HG03108 (cell line): ENCODE measurements around the gene STK32C.

Experiments
- ATAC-seq: cut with Tn5 transposase; IDR thresholded peaks from one replicate; pipeline ENCODE4 v1.9.1; 2021; ENCODE audit warnings: moderate library complexity; ENCODE audit not compliant: unreplicated experiment

STK32C gene

DNA sequence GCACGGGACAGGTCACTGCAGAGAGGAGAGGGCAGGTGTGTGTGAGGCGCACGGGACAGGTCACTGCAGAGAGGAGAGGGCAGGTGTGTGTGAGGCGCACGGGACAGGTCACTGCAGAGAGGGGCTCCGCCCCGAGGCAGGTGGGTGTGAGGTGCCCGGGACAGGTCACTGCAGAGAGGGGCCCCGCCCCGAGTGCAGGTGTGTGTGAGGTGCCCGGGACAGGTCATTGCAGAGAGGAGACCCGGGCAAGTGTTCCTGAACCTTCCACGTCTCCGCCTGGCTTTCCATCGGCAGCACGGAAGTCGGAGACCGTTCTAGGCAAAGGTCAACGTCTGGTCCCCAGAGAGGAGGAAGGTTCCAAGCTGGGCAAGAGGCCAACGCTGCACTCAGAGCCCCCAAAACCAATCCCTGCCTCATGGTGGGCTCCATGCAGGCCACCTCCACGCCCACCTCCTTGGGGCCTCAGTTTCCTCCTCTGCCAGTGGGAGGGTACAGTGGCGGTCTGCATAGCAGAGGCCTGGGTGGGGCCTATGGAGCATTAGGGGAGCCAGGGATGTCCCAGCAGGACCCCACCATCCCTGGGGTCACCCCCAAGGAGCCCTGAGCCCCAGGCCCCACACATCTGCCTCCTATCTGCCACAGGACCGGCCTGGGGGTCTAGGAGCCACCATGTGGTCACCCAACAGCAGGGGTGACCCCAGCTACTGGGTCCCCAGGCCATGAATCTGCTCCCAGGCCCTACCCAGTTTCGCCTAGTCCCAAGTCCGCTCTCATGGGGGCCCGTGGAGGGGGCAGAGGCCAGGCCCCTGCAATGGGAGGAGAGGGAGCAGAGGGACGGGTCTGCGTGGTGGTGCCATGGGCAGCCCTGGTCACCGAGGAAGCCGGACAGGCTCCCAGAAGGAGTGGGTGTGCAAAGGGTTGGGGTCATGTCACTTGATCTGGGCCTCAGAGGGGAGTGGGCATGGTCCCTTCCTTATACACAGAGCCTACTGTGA is 57.0 kb downstream of the STK32C start:
- no peak for ATAC-seq

DNA sequence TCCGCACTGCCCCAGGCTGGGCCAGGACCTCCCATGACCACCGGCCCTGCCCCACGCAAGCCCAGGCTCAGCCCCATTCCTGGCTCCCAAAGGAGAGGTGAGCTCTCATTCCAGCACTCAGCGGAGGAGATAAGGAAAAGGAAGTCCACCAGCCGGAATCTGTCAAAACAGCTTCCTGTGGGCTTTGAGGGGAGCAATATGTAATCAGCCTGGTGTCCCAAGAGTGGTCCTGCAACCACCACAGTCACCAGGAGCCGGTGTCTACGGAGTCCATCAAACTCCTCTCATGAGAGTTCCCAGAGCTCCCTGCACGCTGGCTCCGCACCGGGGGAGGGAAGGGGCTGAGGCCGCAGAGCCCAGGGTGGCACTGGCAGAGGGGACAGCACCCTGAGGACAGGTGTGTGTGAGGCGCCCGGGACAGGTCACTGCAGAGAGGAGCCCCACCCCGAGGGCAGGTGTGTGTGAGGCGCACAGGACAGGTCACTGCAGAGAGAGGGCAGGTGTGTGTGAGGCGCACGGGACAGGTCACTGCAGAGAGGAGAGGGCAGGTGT is 57.9 kb downstream of the STK32C start:
- no peak for ATAC-seq

DNA sequence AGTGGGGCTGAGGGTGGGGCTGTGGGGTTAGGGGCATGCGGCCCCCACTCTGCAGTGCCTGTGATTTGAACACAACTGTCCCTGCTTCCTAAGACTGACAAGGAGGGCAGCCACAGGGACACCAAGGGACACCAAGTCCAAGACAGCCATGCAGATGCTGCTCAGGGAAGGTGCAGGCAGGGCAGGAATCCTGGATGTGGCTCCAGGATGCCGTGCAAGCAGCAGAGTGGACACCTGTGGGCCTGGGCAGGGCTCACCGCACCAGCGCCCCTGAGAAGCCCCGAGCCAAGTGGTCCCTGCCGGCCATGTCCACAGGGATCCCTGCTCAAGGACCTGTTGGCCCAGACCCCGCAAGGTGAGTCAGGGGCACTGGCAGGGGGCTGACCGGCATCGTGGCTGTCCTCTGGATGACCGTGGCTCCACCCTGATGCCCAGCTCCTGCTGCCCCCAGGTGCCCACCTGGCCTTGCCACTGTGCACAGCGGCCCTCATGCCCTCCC is 58.5 kb downstream of the STK32C start:
- no peak for ATAC-seq

DNA sequence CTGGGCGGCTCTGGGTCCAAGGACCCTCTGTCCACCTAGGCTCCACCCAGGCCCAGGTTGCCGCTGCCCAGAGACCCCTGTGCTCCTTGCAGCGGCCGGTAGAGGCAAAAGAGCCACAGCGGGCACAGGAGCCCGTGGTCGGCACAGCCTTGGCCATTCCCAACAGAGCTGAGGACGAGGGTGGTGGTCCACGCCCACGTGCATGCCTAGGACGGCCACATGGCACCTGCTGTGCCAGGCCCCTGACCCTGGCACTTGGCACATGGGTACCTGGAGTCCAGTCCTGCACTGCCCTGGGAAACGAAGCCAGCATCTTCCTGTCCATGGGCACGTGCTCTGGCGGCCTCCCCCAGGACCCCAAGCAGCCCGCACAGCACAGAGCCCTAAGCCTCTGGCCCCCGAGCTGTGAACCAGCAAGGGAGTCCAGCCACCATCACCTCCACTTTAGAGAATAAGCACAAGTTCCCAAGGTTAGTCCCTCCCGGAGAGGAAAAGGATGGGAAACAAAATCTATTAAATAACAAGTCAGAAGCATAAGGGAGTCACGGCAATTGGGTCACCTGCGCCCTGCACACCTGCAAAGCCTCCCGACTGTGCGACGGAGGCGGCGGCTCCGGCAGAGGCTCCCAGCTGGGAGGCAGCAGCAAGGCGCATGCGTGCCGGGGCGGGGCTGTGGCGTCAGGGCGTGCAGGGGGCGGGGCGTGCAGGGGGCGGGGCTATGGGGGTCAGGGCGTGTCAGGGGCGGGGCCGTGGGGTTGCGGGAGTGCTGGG is 59.1 kb downstream of the STK32C start:
- ATAC-seq: no peak

DNA sequence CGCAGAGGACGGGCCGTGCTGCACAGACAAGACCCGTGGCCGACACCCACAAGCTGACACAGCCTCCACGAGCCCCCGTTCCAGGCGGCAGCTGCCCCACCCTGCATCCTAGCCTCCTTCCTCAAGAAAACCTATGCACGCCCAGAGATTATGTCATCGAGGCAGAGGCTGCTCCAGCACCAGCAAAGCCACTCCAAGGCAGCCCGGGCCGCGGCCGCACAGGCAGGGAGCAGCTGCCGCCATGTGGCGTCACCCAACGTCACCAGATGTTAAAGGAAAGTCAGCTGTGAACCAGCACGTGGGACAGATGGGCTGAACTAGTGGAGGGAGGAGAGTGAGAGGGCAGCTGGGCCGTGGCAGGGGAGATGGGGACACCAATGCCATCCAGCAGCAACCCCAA is 59.8 kb downstream of the STK32C start:
- no peak for ATAC-seq

DNA sequence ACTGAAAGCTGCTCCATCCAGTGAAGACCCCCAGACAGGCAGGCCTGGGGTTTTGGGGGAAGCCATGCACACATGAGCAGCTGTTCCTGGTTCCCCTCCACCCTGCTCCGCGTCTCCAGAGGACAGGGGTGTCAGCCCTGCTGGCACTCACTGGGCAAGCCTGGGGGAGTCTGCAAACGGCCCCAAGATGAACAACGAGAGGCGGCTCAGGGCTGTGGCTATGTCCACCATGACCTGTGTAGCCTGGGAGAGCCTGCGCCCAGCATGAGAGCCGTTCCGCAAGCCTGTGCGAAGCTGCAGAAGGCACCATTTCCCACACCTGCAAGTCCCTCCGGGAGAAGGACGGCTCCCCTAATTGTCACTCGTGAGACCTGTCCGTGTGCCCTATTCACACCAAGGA is 61.5 kb downstream of the STK32C start:
- no peak for ATAC-seq

DNA sequence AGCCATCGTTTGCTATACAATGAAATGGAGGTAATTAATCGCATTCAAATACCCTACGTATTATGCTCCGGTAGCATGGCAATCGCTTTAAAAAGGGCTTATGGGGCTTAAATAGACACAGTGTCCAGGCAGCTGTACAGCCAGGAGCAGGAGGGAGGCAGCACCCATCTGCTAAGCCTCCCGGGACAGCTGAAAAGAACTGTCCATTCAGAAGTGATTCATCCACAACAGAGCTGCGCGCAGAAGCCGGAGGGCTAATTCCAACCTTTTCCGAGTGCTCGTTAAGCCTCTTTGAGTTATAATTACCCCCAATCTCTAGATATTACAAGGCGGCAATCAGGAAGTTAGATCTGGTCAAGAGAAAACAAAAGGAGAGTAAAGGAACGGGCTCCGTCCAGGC is 62.7 kb downstream of the STK32C start:
- no peak for ATAC-seq

DNA sequence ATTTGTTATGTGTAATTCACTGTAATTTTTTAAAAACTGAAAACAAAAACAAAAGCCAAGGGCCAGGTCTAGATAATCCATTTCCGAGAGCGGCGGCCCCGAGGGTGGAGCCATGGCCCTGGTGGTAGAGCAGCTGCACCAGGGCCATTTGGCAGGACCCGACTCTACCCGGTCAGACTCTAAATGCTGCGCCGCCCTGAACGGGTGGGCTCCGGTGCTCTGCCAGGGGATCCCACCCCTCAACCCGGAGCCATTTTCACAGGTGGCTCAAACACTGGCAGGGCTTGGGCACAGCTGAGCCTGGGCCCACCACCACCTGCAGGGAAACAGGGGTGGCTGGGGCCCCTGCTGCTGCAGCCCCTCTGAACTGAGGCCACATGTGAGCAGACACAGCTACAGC is 64.1 kb downstream of the STK32C start:
- ATAC-seq: no peak

DNA sequence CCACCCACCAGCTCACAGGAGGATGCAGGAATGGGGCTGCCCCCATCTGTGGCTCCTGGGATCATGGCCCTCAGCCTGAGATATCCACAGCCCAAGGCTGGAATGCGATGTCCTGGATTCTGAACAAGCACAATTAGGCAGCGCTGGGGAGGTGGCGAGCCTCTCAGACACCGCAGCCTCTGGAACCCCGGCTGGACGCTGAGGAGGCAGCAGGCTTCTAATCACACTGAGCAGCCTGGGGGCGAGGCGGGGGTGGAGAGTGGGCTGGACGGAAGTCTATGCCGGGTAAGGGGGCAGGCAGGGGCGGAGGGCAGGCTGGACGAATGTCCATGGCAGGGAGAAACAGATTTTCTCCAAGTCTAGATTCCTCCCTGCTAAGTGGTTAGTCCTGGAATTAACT is 64.6 kb downstream of the STK32C start:
- no peak for ATAC-seq

DNA sequence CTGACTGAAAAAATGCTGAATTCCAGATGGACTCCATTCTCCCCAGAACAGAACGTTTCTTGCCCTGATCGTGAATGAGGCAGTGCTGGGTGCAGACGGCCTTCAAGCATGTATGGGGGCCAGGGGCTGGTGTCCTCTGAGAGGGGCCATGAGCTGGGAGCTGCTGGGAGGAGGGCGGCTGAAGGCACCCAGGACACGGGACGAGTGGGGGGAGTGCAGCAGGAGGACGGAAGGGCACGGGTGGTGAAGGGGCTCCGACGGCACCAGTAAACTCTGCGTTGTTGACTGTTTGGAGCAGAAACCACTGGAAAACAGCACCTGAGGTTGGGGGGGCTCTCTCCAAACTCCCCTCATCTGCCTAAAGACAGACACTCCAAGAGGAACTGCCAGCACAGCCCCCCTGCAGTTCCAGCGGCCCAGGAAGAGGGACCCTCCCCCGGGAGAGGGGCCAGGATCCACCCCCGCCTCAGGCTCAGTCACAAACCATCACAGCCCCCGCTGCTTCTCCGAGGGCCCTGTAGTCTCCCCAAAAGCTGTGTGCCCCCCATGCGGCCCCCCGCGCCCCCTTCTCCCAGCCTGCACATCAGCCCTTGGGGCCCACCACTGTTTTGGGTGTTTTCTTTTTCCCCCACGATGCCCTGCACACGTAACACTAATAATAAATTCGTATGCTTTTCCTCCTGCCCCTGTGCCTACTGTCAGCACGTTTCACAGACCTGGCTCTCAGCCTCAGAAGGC is 65.5 kb downstream of the STK32C start:
- no peak for ATAC-seq

DNA sequence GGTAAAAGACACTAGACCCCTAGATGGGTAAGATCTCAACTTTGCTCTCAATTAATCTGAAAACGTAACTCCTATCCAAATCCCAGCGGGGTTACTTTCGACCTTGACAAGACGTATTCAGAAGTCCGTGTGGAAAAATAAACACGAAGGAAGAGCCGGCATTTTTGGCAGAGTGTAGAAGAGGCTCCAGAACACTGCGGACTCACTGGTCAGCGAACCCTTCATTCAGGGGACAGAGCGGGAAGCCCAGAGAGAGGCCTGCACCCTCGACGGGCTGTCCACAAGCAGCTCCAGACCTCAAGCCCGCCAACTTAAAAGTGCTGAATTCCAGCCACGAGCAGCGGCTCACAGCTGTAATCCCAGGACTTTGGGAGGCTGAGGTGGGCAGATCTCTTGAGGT is 66.3 kb downstream of the STK32C start:
- no peak for ATAC-seq

DNA sequence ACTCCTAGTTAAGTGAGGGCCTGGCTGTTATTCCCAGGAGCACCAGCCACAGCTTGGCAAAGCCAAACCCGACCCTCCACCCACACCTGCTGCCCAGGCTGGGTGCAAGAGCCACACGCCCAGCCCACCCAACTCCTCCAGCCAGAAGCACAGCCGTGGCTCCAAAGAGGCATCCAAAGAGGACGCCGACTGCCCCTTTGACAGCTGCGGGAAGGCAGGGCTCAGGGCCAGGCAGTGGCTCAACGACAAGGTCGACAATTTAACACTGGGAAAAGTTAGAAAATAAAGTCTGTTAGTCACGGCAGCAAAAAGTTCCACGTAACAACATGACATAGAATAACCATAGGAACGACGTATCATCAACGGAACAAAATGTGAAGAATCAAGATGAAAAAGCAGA is 66.7 kb downstream of the STK32C start:
- no peak for ATAC-seq

DNA sequence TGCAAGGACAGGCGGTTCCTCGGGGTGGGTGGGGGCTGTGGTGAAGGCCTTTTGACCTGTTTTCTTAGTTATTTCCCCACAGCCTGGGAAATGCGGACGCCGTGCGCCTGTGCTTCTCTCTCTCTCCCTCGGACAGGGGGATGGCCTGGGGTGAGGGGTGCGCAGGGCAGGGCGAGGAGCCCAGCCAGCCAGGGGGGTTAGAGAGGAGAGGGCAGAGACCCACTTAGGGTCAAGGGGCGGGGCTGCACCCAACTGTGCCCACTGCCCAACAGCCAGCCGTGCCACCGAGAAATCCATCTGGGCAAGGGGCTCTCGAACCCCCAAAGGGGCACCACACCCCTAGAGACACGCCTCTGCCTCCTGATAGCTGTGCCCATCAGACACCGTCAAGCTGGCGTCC is 67.2 kb downstream of the STK32C start:
- no peak for ATAC-seq

DNA sequence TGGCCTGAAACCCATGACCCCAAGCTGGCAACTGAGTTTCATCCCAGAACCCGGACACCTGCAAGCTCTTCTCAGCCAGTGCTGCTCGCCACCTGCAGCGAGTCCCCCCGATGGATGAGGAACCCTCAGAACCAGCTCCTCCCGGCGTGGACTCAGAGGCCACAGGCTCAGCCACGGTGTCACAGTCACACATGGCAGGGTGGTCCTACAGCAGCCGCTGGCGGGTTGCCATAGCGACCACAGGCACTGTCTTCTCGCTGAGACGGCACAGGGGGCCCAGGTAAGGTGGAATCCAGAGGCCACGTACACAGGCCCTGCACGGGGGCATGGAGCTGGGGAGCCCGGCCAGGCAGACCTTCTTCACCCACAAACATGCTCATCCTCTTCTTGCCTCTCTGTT is 67.6 kb downstream of the STK32C start:
- no peak for ATAC-seq

DNA sequence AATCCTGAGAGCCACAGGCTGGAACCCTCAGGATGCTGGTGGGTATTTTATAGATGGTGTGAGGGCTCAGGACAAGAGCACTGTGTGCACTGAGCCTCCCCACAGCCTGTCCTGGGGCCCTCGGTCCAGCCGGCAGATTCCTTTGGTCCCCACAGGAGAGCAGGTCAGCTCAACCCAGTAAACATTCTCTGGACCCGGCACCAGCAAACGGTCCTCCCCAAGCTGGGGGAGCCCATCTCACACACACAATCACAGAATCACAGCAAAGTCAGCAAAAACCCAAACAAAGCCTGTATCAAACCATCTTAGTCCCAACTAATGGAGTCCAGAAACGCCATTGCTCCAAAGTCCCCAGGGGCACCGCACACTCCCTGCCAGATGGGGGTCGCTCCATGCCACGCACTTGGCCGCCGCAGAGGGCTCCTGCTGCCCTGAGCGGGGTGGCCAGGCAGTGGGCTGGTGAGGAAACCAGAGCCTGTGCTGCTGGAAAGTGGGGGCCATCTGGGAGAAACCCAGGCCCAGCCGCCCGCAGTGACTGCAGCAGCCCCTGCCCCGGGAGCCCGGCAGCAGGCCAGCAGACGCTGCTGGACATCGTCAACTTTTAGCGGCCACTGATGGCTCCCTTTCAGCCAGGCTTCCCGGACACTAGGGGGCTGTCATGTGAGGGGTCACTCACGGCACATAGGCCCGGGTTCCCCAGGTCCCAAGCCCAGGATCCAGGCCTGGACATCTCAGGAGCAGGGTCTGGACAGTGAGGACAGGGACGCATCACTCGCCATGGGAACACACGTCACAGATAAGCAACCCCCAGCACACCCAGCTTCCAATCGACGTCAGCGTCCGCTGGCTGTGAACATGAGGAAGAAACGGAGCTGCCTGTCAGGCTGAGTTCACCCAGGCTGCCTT is 68.4 kb downstream of the STK32C start:
- ATAC-seq: no peak

DNA sequence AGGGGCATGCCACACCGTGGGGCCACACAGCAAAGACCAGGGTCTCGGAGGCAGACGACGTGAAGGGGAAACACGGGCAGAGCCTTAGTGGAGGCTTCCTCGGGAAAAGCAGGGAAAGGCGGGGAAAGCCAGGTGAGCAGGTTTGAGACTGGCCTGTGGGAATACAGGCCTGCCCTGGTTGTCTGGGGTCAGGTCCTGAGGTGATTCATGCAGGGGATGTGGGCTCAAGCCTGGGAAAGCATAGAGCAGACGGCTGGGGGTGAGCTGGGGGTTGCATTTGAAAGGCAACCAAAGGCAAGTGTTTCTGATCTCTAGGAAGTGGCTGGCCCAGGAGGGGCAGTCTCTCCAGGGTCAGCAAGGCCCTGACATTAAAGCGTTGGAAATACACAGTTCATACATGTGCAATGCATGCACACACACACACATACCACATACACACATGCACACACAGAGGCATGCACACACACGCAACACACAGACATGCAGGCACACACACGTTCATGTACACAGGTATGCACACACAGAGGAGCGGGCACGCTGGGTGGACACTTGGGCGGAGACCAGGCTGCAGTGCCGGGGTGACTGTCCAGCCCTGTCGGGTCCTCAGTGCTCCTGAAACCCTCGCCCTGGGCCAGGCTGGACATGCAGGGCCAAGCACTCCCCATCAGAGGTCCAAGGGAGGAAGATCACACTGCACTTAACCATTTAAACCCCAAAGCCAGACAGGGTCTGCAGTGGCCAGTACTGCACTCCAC is 69.2 kb downstream of the STK32C start:
- no peak for ATAC-seq

DNA sequence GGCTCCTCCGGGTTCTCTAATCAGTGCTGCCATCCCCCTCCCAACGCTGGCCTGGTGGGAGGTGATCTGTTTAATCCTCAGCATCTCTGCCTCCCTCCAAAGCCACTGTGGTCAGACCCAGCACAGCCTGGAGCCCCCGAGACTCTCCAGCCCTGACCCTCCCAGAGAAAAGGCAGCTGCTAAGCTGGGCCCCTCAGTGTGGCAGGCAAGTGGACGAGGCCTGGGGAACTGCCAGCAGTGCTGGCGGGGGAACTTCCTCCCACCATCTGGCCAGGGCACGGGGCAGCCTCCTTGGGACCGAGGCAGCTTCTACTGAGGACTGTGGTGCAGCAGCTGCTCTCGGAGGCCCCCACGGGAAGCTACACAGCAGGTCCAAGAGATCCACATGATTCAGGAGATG is 69.9 kb downstream of the STK32C start:
- ATAC-seq: no peak

DNA sequence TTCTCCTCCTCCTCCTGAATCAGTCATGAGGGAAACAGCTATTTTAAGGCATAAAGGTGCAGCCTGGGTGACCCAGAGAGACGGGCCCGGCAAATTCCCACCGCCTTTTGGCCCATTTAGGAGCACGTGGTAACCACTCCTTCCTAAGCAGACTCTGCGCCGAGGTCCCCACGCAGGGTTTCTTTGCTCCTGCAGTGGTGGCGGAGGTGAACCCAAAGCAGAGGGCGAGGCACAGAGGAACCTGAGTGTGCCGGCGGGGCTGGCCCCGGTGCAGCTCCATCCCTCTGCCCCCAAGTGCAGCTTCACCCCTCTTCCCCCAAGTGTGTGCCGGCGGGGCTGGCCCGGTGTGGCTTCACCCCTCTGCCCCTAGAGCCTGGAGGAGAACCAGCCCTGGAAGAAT is 70.4 kb downstream of the STK32C start:
- no peak for ATAC-seq

DNA sequence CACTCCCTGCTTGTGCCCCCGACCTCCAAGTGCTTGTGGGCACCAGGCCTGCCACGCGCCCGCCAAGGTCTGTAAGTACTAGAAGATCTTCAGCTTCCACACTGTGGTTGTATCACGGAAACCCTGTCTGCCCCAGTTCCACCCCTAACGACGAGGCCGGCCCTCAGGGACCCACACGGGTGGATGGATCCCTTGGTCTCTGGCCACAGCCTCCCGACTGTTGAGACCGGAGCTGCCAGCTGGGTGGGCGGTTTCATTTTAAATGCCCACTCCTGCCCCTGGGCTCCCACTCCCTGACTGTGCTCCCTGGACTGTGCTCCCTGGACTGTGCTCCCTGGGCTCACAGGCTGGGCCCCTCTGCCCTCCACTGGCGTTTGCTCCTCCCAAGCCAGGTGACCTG is 70.9 kb downstream of the STK32C start:
- ATAC-seq: no peak
